ENCODE results near the gene FBN3.
"Not testable (repeated sequence)": the region's sequence is repeated elsewhere in the genome, so short reads cannot be mapped to it uniquely, and the experiment has no call there.

FBN3 gene

DNA sequence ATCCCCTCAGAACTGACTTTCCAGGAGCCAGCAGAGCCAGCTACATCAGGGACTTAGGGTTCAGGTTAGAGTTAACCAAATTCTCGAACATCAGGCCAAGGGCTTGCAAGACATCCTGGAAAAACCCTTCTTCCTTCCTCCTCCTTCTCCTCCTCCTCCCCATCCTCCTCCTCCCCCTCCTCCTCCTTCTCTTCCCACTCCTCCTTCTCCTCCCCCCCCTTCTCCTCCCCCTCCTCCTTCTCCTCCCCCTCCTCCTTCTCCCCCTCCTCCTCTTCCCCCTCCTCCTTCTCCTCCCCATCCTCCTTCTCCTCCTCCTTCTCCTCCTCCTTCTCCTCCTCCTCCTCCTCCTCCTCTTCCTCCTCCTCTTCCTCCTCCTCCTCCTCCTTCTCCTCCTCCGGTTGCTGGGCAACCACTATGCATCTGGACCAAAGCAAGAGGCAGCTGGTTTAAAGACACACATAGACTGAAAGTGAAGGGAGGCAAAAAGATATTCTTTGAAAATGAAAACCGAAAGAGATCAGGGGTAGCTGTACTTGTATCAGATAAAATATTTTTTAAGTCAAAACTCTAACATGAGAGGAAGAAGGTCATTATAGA lies 102.7 kb downstream of the FBN3 start:
- DNase-seq: no peak

- no peak for DNase-seq
Observed at GRCh38 chr19:8045872-8046568, 103.4 kb downstream of the FBN3 start.

DNA sequence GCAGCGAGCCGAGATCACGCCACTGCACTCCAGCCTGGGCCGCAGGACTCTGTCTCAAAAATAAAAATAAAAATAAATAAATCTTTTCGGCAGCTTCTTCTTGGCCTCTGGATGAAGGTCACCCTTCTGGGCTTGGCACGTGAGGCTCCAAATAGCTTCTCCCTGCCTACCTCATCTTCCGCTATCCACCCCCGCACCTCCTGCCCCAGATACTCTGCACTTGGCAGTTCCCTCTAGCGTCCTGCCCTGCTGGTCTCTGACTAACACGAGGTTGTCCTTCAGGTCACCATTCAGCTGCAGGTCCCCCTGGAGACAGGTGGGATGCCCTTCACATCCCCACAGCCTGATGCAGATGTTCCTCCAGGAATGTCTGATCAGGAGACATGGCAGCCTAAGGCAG lies 105.4 kb downstream of the FBN3 start:
- DNase-seq: no peak

DNA sequence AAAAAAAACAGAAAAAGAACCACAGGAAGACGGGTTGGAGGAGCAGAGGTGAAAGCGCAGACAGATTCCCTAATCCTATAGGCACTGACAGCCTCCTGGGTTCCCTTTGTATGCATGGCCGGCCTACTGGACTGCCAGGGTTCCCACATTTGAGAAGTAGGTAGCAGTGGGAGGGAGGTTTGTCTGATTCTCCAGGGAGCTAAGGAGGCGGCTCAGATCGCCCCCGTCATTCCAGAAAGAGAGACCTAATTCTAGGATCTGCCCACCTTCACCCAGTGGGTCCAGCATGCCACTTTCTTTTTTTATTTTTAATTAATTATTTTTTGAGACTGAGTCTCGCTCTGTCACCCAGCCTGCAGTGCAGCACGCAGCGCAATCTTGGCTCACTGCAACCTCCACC lies 106.5 kb downstream of the FBN3 start:
- no peak for DNase-seq

DNA sequence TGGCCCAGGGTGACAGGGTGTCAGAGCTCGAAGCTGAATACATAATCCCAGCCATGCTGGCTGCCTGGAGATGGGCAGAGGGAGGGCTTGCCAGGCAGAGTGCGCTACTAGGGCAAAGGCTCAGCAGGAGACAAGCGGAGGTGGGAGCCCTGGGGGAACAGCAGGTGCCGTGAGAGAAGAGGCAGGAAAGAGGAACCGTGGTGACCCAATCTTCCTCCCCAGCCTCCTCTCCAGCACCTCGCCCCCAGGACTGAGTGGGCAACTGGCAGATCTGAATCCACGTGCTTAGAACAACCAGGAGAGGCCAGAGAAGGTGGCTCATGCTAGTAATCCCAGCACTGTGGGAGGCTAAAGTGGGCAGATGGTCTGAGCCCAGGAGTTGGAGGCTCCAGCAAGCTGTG lies 107.9 kb downstream of the FBN3 start:
- peak; percentile 37 for DNase-seq

DNA sequence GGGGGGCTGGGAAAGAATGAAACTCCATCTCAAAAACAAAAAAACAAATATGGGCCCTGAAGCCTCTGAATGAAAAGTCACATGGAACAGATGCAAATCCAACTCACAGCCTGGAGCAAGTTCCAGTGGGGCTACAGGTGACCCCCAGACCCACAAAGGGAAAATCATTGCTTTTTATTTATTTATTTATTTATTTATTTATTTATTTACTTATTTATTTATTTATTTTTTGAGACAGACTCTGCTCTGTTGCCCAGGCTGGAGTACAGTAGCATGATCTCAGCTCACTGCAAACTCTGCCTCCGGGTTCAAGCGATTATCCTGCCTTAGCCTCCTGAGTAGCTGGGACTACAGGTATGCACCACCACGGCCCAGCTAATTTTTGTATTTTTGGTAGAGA lies 110.2 kb downstream of the FBN3 start:
- no peak for DNase-seq

DNA sequence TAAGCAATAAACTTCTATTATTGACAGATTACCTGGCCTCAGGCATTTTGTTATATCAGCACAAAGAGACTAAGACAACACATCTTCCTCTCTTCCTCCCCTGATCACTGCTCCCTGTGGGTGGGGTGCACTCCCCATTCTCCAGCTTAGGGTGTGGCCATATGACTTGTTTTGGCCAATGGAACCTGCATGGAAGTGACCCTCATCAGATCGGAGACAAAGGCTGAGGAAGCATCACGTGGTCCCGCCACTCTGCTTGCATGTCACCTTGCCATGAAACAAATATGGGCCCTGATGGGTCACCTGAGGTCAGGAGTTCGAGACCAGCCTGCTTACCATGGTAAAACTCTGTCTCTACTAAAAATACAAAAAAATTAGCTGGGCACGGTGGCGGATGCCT lies 110.6 kb downstream of the FBN3 start:
- DNase-seq: no peak

GRCh38 chr19:8036434-8037099 lies 112.8 kb downstream of the FBN3 start:
- DNase-seq: peak; percentile 89

DNA sequence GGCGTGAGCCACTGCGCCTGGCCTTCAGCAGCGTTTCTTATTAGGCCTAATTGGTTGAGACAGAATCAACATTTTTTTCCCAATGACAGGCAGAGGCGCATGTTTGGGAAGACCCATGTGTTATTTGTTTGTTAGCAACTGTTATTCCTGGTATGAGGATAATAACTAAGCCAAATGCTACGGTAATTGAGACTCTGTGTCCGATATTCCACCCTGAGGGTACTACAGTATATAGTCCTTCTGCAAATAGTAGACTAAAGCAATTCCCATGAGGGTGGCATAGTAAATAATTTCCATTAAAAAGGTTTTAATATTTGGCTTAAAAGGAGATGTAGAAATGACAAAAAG lies 115.2 kb downstream of the FBN3 start:
- no peak for DNase-seq

GRCh38 chr19:8033287-8034177 lies 115.9 kb downstream of the FBN3 start:
- not testable (repeated sequence) for DNase-seq

DNA sequence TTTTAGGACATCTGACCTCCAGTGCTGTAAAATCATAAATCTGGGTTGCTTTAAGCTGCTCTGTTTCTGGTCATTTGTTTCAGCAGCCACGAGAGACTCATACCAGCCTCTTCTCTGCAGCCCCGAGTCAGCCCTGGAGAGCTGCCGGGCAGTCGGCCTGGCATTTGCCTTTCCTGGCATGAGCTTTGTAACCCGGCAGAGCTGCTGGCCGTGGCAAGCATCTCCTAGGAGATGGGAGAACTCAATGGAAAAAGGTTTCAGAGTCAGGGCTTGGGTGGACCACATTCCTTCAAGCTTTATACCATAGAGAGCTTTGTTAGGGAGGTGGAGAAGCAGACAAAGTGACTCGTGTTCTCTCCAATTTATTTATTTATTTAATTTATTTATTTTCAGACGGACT lies 118.4 kb downstream of the FBN3 start:
- no peak for DNase-seq

DNA sequence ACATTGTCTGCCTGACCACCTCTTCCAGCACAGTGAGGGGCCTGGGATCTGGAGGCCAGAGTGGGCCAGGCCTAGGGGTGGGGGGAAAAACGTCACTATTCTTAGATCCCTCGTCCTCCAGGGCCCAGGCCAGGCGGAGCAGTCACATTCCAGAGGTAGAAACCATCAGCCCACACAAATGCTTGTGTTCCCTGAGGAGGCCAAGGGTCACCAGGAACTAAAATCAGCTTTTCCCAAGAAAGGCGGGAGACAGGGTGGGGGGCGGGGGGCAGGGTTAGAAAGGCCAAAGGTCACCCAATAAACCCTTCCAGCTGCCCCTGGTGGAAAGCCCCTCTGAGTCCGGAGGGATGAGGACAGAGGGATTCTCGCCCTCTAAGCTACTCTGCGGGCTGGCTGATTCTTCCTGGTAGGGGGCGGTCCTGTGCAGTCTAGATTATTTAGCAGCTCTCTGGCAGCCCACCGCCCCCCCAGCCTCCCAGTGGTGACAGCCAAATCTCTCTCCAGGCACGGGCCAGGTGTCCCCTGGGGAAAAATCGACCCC lies 120.4 kb downstream of the FBN3 start:
- peak; percentile 57 for DNase-seq

- no peak for DNase-seq
Observed at GRCh38 chr19:8025316-8025715, 124.1 kb downstream of the FBN3 start.

DNA sequence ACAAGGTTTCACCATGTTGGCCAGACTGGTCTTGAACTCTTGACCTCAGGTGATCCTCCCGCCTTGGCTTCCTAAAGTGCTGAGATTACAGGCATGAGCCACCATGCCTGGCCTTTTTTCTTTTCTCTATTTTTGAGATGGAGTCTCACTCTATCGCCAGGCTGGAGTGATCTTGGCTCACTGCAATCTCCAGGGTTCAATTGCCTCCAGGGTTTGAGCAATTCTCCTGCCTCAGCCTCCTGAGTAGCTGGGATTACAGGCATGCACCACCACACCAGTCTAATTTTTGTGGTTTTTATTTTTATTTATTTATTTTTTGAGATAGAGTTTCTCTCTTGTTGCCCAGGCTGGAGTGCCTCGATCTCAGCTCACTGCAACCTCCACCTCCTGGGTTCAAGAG lies 125.1 kb downstream of the FBN3 start:
- DNase-seq: not testable (repeated sequence)

DNA sequence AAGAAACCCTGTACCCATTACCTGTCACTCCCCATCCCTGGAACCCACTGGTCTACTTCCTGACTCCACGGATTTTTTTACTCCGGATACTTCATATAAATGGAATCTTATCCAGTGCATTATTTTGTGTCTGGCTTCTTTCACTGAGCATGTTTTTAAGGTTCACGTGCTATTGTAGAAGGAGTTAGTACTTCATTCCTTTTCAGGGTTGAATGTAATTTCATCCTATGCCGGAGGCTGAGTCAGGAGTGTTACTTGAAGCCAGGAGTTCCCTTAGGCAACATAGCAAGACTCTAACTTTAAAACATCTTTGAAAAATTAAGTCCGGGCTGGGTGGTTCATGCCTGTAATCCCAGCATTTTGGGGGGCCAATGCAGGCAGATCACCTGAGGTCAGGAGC lies 126.0 kb downstream of the FBN3 start:
- DNase-seq: no peak

GRCh38 chr19:8022275-8022674 lies 127.1 kb downstream of the FBN3 start:
- DNase-seq: no peak

DNA sequence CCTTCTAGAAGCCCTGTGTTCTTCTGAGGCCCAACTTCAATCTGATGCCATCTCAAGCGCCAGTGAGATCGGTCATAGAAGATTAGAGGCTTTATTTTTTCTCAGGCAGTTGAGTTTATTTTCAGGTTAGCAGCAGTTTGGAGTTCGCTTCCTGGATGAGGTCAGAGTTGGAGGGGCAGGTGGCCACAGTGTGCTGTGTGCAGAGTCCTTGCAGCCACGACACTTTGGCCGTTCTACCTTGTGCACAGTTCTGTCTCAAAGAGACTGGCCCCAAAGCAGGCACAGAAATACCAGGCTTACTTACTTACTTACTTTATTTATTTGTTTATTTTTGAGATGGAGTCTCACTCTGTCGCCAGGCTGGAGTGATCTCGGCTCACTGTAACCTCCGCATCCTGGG lies 128.0 kb downstream of the FBN3 start:
- DNase-seq: no peak

GRCh38 chr19:8020681-8021080 lies 128.7 kb downstream of the FBN3 start:
- no peak for DNase-seq

DNA sequence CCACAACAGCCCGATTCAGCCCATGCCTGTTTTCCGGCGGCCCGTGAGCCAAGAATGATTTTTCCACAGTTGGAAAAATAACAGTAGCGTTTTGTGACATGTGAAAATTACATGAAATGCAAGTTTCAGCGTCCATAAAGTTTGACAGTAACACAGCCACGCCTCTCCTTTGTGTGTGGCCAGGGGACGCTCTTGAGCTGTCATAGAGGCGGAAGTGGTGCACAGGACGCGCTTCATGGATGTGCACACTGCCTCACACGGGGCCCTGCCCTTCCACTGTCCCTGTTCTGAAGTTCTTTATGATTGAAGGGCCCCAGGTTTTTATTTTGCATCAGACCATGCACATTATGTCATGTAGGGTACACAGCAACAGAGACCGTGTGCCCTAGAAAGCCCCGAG lies 131.6 kb downstream of the FBN3 start:
- DNase-seq: no peak
